Ishikawa (cell line): ENCODE results near the gene MPI.

Experiments
- CEBPB ChIP-seq: IDR thresholded peaks from 2 replicates; pipeline ENCODE4 v1.6.1; 2012
- CREB1 ChIP-seq: IDR thresholded peaks from 2 replicates; pipeline ENCODE4 v1.6.1; 2012; ENCODE audit warnings: low read depth
- EGR1 ChIP-seq: IDR thresholded peaks from 2 replicates; pipeline ENCODE4 v1.6.1; 2012
- EP300 ChIP-seq: IDR thresholded peaks from 2 replicates; pipeline ENCODE4 v1.6.1; 2012; ENCODE audit warnings: borderline replicate concordance
- FOXM1 ChIP-seq: IDR thresholded peaks from 2 replicates; pipeline ENCODE4 v1.6.1; 2012; ENCODE audit warnings: low read depth, borderline replicate concordance
- MAX ChIP-seq: IDR thresholded peaks from 2 replicates; pipeline ENCODE4 v1.6.1; 2012
- NFIC ChIP-seq: IDR thresholded peaks from 2 replicates; pipeline ENCODE4 v1.6.1; 2012
- RAD21 ChIP-seq: IDR thresholded peaks from 2 replicates; pipeline ENCODE4 v1.6.1; 2012; ENCODE audit warnings: low read depth
- REST ChIP-seq: IDR thresholded peaks from 2 replicates; pipeline ENCODE4 v1.6.1; 2012; ENCODE audit warnings: low read depth, mild to moderate bottlenecking
- TAF1 ChIP-seq: IDR thresholded peaks from 2 replicates; pipeline ENCODE4 v1.6.1; 2012; ENCODE audit warnings: low read depth, mild to moderate bottlenecking
- TCF12 ChIP-seq: IDR thresholded peaks from 2 replicates; pipeline ENCODE4 v1.6.1; 2012; ENCODE audit warnings: low read depth
- TEAD4 ChIP-seq: IDR thresholded peaks from 2 replicates; pipeline ENCODE4 v1.6.1; 2012
- USF1 ChIP-seq: IDR thresholded peaks from 2 replicates; pipeline ENCODE4 v1.6.1; 2012
- YY1 ChIP-seq: IDR thresholded peaks from 2 replicates; pipeline ENCODE4 v1.6.1; 2012; ENCODE audit warnings: low read depth
- ZBTB7A ChIP-seq: IDR thresholded peaks from 2 replicates; pipeline ENCODE4 v1.6.1; 2012; ENCODE audit warnings: low read depth

Gene MPI

GRCh38 chr15:74864296-74864695 is 25.5 kb upstream of the MPI start:
- TF ChIP-seq EGR1 (no peak), YY1 (no peak), REST (no peak), CREB1 (no peak), RAD21 (no peak), ZBTB7A (no peak), TAF1 (no peak), TEAD4 (no peak), TCF12 (no peak), EP300 (no peak), FOXM1 (no peak), NFIC (no peak)

GRCh38 chr15:74865316-74865715 is 24.5 kb upstream of the MPI start:
- TF ChIP-seq EP300 = no peak
- TF ChIP-seq ZBTB7A = no peak
- no peak for TF ChIP-seq CREB1
- no peak for TF ChIP-seq MAX
- TF ChIP-seq RAD21 = no peak
- TF ChIP-seq TAF1 = no peak
- no peak for TF ChIP-seq REST
- TF ChIP-seq TCF12 = no peak
- no peak for TF ChIP-seq EGR1
- no peak for TF ChIP-seq FOXM1
- TF ChIP-seq TEAD4 = no peak

GRCh38 chr15:74866090-74866489 is 23.8 kb upstream of the MPI start:
- TF ChIP-seq TCF12 (no peak), CREB1 (no peak), FOXM1 (no peak), USF1 (no peak), TAF1 (no peak), EGR1 (no peak), TEAD4 (no peak), MAX (no peak), NFIC (no peak), ZBTB7A (no peak), RAD21 (no peak), YY1 (no peak), EP300 (no peak)

- TF ChIP-seq EGR1 (no peak), NFIC (no peak), CEBPB (no peak), FOXM1 (no peak), ZBTB7A (no peak), MAX (no peak), CREB1 (no peak), YY1 (no peak), RAD21 (no peak), TEAD4 (no peak)
Measured at GRCh38 chr15:74867466-74868038, 22.3 kb upstream of the MPI start.

GRCh38 chr15:74868059-74868458 is 21.8 kb upstream of the MPI start:
- TF ChIP-seq CREB1 (no peak), USF1 (no peak), CEBPB (no peak), TAF1 (no peak), RAD21 (no peak), REST (no peak), EGR1 (no peak), MAX (no peak)
